ENCODE data around the gene TMEM225B. TPM values are rescaled to one million over a fixed set of nuclear protein-coding genes. Genes with fewer than 3 reads are reported as not detected.

The TMEM225B gene
- total and polyA plus RNA-seq, 4 donors, result 0.31 to 1.4 (median 0.75) TPM

- H3K4me3 ChIP-seq, result no peak overlapping the region
- no peak for ATAC-seq (ENCODE audit: insufficient read depth, low FRiP score)
- H3K27ac ChIP-seq (ENCODE audit: low read depth in 1 of 2, low read length in 1 of 2), result no peak overlapping the region
- DNase-seq, result no peak
- peaks cover 0 to 2% (median 0%) of the 10 kb centered on the region in 4 donors for H3K9me3 ChIP-seq (ENCODE audit: control insufficient read depth in 4 of 4, insufficient read depth in 3 of 4, low read length in 3 of 4)
- 97% methylated on average over 7 of the region's 7 CpGs for WGBS, 2 donors
- H3K4me1 ChIP-seq (ENCODE audit: control insufficient read depth in 5 of 5, insufficient read depth in 5 of 5, low read length in 5 of 5), result no peaks in the 10 kb centered on the region
- H3K9ac ChIP-seq (ENCODE audit: insufficient read depth in 1 of 2, low read length in 2 of 2), result no peak overlapping the region
- H3K27me3 ChIP-seq (ENCODE audit: control insufficient read depth in 3 of 3, insufficient read depth in 3 of 3, low read length in 2 of 3), result no peaks in the 10 kb centered on the region
- no peaks in the 10 kb centered on the region for H3K36me3 ChIP-seq (ENCODE audit: control insufficient read depth in 4 of 4, insufficient read depth in 4 of 4, low read length in 4 of 4)
- TF ChIP-seq, protein P1, sequence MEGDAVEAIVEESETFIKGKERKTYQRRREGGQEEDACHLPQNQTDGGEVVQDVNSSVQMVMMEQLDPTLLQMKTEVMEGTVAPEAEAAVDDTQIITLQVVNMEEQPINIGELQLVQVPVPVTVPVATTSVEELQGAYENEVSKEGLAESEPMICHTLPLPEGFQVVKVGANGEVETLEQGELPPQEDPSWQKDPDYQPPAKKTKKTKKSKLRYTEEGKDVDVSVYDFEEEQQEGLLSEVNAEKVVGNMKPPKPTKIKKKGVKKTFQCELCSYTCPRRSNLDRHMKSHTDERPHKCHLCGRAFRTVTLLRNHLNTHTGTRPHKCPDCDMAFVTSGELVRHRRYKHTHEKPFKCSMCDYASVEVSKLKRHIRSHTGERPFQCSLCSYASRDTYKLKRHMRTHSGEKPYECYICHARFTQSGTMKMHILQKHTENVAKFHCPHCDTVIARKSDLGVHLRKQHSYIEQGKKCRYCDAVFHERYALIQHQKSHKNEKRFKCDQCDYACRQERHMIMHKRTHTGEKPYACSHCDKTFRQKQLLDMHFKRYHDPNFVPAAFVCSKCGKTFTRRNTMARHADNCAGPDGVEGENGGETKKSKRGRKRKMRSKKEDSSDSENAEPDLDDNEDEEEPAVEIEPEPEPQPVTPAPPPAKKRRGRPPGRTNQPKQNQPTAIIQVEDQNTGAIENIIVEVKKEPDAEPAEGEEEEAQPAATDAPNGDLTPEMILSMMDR (IDR thresholded peaks at IDR 0.05; ENCODE audit: control extremely low read depth, extremely low read depth), result no peak
Measured at GRCh38 chr7:99605527-99605926, 7.5 kb downstream of the TMEM225B start.

DNA sequence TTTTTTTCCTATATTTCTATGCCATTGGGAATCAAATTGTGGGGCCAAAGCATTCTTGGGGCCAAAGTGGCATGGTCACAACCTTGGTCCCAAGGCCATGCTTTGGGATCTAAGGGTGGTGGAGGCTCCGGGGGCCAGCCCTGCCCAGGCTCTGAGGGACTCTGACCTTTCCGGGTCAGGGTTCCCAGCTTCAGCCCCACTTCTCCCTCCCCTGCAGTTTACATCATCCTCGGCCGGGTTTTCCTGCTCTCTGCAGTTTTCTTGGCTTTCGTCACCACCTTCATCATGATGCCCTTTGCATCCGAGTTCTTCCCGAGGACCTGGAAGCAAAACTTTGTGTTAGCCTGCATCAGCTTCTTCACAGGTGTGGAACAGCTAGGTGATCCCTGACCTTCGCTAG is 8.5 kb downstream of the TMEM225B start:
- whole genome bisulfite sequencing, 2 donors, result 76 to 81% methylated on average over 8 of the region's 8 CpGs
- H3K36me3 ChIP-seq (ENCODE audit: control insufficient read depth in 4 of 4, insufficient read depth in 4 of 4, low read length in 4 of 4), result no peaks in the 10 kb centered on the region
- no peak for ATAC-seq (ENCODE audit: insufficient read depth, low FRiP score)
- DNase-seq, result no peak
- TF ChIP-seq, protein P1 (IDR thresholded peaks at IDR 0.05; ENCODE audit: control extremely low read depth, extremely low read depth), result no peak
- no peak overlapping the region for H3K9ac ChIP-seq (ENCODE audit: insufficient read depth in 1 of 2, low read length in 2 of 2)
- no peak overlapping the region for H3K27ac ChIP-seq (ENCODE audit: low read depth in 1 of 2, low read length in 1 of 2)
- H3K9me3 ChIP-seq (ENCODE audit: control insufficient read depth in 4 of 4, insufficient read depth in 3 of 4, low read length in 3 of 4), result peaks cover 0 to 2% (median 0%) of the 10 kb centered on the region in 4 donors
- no peak overlapping the region for H3K4me3 ChIP-seq
- no peaks in the 10 kb centered on the region for H3K4me1 ChIP-seq (ENCODE audit: control insufficient read depth in 5 of 5, insufficient read depth in 5 of 5, low read length in 5 of 5)
- H3K27me3 ChIP-seq (ENCODE audit: control insufficient read depth in 3 of 3, insufficient read depth in 3 of 3, low read length in 2 of 3), result no peaks in the 10 kb centered on the region

- Histone ChIP-seq H3K27ac (ENCODE audit: low read depth in 1 of 2, low read length in 1 of 2) (no peak overlapping the region), H3K4me3 (no peak overlapping the region), H3K9me3 (ENCODE audit: control insufficient read depth in 4 of 4, insufficient read depth in 3 of 4, low read length in 3 of 4) (no peaks in the 10 kb centered on the region), H3K9ac (ENCODE audit: insufficient read depth in 1 of 2, low read length in 2 of 2) (no peak overlapping the region), H3K4me1 (ENCODE audit: control insufficient read depth in 5 of 5, insufficient read depth in 5 of 5, low read length in 5 of 5) (no peaks in the 10 kb centered on the region), H3K36me3 (ENCODE audit: control insufficient read depth in 4 of 4, insufficient read depth in 4 of 4, low read length in 4 of 4) (no peaks in the 10 kb centered on the region), H3K27me3 (ENCODE audit: control insufficient read depth in 3 of 3, insufficient read depth in 3 of 3, low read length in 2 of 3) (no peaks in the 10 kb centered on the region)
- TF ChIP-seq, protein P1 (IDR thresholded peaks at IDR 0.05; ENCODE audit: control extremely low read depth, extremely low read depth), result no peak
- ATAC-seq (ENCODE audit: insufficient read depth, low FRiP score) (no peak), DNase-seq (no peak)
- WGBS, 2 donors, result 79 to 90% methylated on average over 9 of the region's 9 CpGs
Measured at GRCh38 chr7:99607548-99607947, 9.5 kb downstream of the TMEM225B start.

GRCh38 chr7:99614495-99614894 is 16.4 kb downstream of the TMEM225B start:
- no peak for DNase-seq
- Histone ChIP-seq H3K27me3 (ENCODE audit: control insufficient read depth in 3 of 3, insufficient read depth in 3 of 3, low read length in 2 of 3) (no peaks in the 10 kb centered on the region), H3K4me3 (no peak overlapping the region), H3K9ac (ENCODE audit: insufficient read depth in 1 of 2, low read length in 2 of 2) (no peak overlapping the region), H3K9me3 (ENCODE audit: control insufficient read depth in 4 of 4, insufficient read depth in 3 of 4, low read length in 3 of 4) (no peaks in the 10 kb centered on the region), H3K36me3 (ENCODE audit: control insufficient read depth in 4 of 4, insufficient read depth in 4 of 4, low read length in 4 of 4) (peaks cover 0 to 16% (median 7%) of the 10 kb centered on the region in 4 donors), H3K4me1 (ENCODE audit: control insufficient read depth in 5 of 5, insufficient read depth in 5 of 5, low read length in 5 of 5) (peaks cover 0 to 8% (median 6%) of the 10 kb centered on the region in 5 donors), H3K27ac (ENCODE audit: low read depth in 1 of 2, low read length in 1 of 2) (no peak overlapping the region)
- ATAC-seq (ENCODE audit: insufficient read depth, low FRiP score), result no peak
- WGBS, 2 donors, result 47 to 59% methylated on average over 3 of the region's 3 CpGs
- TF ChIP-seq, protein P1 (IDR thresholded peaks at IDR 0.05; ENCODE audit: control extremely low read depth, extremely low read depth), result no peak

Data from lung (tissue), 12 donors.